ENCODE data around the gene MYH11.

DNA sequence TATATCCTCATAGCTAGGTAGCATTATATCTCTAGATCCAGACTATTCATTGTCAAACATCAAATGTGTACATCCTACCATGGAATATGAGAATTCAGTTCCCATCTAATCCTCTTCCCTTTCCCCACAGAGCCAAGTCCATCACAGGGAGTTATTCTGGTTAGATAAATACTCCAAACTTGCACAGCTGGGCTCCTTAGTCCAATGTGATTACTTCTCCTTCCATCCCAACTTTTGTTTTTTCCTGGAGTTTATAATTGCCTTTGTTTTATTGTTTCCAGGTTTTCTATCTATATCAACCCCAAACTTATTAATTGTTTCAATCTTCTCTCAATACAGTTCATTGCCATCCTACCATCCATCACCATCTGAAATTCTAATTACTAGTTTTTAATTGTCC, 59.9 kb downstream of the MYH11 start:
- TF ChIP-seq TAF1 (IDR thresholded peaks at IDR 0.05; ENCODE audit: borderline replicate concordance, low read depth, low read length): no peak
- TF ChIP-seq POLR2A (IDR thresholded peaks at IDR 0.05; ENCODE audit: low read depth, low read length): no peak
